ENCODE data around the gene PAK6.

PAK6 gene

DNA sequence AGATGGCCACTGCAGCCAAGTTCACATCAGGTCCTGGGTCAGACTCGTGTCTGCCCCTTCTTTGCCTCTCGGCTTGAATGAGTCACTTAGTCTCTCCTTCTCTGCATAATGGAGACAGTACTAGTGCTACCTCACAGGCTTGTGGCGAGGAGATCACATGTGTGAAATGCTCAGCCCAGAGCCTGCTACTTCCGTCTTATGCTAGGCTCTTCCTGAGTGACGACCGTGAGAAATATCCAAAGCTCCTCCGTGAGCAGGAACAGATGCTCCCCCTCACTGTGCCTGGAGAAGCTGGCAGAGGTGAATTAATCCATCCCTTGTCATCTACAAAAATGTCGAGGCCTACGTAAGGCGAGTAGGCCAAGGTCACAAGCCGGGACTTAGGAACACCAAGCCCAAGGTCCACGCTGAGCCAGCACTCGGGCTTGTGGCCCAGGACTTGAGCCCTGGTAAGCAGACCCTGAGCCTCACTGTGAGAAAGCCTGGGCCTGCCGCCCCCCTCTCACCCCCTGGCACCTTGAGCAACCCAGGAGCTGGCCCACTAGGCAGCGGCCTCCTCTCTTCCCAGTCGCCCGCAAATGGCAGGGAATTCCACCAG is 17.9 kb downstream of the PAK6 start:
- TF ChIP-seq, protein P1, sequence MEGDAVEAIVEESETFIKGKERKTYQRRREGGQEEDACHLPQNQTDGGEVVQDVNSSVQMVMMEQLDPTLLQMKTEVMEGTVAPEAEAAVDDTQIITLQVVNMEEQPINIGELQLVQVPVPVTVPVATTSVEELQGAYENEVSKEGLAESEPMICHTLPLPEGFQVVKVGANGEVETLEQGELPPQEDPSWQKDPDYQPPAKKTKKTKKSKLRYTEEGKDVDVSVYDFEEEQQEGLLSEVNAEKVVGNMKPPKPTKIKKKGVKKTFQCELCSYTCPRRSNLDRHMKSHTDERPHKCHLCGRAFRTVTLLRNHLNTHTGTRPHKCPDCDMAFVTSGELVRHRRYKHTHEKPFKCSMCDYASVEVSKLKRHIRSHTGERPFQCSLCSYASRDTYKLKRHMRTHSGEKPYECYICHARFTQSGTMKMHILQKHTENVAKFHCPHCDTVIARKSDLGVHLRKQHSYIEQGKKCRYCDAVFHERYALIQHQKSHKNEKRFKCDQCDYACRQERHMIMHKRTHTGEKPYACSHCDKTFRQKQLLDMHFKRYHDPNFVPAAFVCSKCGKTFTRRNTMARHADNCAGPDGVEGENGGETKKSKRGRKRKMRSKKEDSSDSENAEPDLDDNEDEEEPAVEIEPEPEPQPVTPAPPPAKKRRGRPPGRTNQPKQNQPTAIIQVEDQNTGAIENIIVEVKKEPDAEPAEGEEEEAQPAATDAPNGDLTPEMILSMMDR (IDR thresholded peaks at IDR 0.05; ENCODE audit: insufficient read depth, low read depth, low read length, missing control alignments): no peak
- DNase-seq (ENCODE audit: low read depth): no peak
- H3K4me3 ChIP-seq (ENCODE audit: low read length): no peak overlapping the region

DNA sequence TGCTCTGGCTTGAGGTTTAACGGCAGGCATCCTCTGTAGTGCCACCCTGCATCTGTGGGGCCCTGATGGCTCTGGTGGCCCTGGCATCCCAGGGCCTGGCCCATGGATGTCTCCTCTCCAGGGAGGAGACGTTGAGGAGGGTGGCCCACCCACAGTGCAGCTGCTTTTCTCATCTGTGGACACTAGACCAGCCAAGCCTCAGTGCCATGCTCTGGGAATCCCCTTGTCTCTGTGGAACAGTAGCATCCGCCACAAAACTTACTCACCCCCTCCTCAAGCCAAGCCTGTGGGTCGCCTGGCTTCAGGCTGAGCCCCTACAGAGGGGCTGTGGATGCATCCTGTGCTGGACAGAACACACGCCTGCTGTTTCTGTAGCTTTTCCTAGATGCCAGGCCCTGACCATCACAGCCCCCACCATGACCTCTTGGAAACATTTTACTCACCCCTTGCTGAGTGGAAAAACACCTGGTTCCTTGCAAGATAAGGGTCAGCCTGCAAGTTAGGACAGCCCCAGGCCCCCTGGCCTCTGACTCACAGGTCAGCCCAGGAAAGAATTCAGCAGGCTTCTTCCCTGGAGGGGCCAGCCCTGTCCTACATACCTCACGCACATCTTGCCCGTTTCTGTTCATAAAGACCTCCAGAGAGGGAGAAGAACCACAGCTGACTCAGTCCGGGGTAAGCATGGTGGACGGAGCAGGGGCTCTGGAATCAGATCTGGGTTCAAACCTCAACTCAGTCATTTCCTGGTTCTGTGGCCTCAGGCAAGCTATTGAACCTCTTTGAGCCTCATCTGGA is 19.0 kb downstream of the PAK6 start:
- no peak for DNase-seq (ENCODE audit: low read depth)
- TF ChIP-seq, protein P1 (IDR thresholded peaks at IDR 0.05; ENCODE audit: insufficient read depth, low read depth, low read length, missing control alignments): no peak
- H3K4me3 ChIP-seq (ENCODE audit: low read length): no peak overlapping the region

DNA sequence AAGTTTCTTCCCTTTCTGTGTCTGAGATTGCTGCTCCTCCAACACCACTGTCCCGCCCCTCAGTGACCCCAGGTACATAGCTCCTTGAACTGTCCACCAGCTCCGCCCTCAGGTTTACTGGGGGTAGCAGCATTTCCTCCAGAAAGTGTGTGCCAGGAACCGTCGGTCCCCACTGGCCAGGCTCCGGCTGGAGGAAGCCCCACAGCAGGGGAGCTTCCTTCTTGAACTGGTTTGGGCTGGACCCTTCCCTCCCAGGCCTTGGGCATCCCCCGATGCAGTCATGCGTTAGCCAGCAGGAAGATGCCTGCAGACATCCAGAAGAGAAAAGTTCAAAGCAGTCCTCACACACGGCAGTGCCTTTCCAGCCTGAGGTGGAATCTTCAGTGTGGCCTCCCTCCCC is 19.7 kb downstream of the PAK6 start:
- TF ChIP-seq, protein P1 (IDR thresholded peaks at IDR 0.05; ENCODE audit: insufficient read depth, low read depth, low read length, missing control alignments): no peak
- no peak for DNase-seq (ENCODE audit: low read depth)
- H3K4me3 ChIP-seq (ENCODE audit: low read length): no peak overlapping the region

DNA sequence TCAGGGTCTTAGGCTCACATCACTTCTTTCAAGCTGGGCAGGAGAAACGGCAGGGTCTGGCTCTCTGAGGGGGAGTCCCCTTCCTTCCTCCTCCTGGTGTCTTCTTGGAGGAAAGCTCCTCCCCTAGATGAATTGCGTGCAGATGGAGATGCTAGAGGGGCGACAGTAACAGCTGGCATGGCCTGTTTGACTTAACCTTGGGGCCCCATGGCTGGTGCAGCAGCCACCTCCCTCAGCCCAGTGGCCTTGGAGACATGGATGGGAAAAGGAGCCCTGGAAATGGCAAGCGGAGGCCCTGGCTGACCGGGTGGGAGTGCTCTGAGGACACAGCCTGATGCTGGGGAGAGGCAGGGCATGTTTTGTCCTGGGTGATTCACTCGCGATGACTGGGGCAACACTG is 20.2 kb downstream of the PAK6 start:
- TF ChIP-seq, protein P1 (IDR thresholded peaks at IDR 0.05; ENCODE audit: insufficient read depth, low read depth, low read length, missing control alignments): no peak
- DNase-seq (ENCODE audit: low read depth): no peak

DNA sequence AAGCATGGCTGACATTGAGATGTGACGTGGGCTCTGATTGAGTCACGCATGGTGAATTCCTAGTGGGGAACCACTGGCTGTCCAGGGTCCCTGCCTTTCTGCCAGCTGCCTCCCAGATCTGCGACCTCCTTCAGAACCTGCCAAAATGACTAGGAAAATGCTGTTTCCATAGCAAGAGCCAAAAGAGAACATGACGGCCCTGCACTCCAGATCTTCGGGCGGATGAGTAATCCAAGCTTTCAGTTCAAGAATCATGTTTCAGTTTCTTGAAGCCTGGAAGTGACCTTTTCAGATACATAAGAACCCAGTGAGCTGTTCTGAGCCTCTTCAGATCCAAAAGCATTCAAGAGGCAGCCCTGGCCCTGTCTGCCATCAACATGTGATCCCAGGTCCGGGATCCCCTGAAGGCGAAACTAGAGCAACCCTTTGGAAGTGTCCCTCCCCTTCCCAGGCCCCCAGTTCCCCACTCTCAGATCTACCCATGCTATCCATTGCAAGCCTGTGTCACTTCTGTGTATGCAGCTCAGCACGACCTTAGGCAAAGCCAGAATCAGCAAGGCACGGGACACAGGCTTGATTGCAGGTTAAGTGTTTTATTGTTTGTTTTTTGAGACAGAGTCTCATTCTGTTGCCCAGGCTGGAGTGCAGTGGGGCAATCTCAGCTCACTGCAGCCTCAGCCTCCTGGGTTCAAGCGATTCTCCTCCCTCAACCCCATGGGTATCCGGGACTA is 24.3 kb downstream of the PAK6 start:
- H3K4me3 ChIP-seq (ENCODE audit: low read length): no peak overlapping the region
- DNase-seq (ENCODE audit: low read depth): no peak
- TF ChIP-seq, protein P1 (IDR thresholded peaks at IDR 0.05; ENCODE audit: insufficient read depth, low read depth, low read length, missing control alignments): no peak

More for the DNA sequence above, 20.2 kb downstream of the PAK6 start:
- no peak overlapping the region for H3K4me3 ChIP-seq (ENCODE audit: low read length)

DNA sequence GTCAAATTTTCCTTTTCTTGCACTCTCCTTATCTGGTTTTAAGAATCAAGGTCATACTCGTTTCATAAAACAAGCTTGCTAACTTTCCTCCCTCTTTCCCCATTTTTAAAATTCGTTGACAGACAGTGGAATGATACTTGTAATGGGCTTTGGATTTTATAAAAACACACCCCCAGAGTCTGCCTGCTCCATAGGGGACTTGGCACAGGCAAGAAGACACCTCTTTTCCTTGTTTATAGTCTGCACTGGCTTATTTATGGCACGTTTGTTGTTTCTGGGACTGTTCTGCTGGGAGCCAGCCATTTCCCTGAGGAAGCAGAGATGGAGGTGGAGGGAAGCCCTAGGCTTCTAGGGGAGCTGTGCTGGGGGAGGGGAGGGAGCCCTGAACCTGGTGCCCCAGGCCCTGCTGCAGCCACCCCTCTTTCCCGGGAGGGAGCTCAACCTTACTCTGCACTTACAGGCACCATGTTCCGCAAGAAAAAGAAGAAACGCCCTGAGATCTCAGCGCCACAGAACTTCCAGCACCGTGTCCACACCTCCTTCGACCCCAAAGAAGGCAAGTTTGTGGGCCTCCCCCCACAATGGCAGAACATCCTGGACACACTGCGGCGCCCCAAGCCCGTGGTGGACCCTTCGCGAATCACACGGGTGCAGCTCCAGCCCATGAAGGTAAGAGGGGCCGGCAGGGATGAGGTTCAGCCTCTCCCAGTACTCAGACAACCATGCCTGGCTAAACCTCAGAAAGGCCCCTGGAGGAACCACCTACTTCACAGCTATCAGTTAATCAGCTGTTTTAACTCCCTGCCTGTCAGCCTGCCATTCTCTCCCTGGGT is 25.7 kb downstream of the PAK6 start:
- no peak for DNase-seq (ENCODE audit: low read depth)
- TF ChIP-seq, protein P1 (IDR thresholded peaks at IDR 0.05; ENCODE audit: insufficient read depth, low read depth, low read length, missing control alignments): no peak
- H3K4me3 ChIP-seq (ENCODE audit: low read length): no peak overlapping the region

Data from epithelial cell of esophagus (primary cell).